GM18951 (cell line): ENCODE measurements around the gene DNASE1L2.
"Not testable (repeated sequence)": the region's sequence is repeated elsewhere in the genome, so short reads cannot be mapped to it uniquely, and the experiment has no call there.

Source experiments
- POLR2A ChIP-seq: IDR thresholded peaks from 4 replicates; pipeline ENCODE4 v1.6.1; 2011; ENCODE audit warnings: mild to moderate bottlenecking; ENCODE audit not compliant: insufficient read length, insufficient read depth; ENCODE audit errors: extremely low read depth
- in situ Hi-C: fragments of 300-500 bp; cut with MboI; formaldehyde crosslinking; loops from one replicate; pipeline ENCODE4 v1.12.0; 2022; ENCODE audit warnings: low sequenced_read_pairs, mixed read lengths, inconsistent platforms; ENCODE audit not compliant: unreplicated experiment

Gene DNASE1L2

DNA sequence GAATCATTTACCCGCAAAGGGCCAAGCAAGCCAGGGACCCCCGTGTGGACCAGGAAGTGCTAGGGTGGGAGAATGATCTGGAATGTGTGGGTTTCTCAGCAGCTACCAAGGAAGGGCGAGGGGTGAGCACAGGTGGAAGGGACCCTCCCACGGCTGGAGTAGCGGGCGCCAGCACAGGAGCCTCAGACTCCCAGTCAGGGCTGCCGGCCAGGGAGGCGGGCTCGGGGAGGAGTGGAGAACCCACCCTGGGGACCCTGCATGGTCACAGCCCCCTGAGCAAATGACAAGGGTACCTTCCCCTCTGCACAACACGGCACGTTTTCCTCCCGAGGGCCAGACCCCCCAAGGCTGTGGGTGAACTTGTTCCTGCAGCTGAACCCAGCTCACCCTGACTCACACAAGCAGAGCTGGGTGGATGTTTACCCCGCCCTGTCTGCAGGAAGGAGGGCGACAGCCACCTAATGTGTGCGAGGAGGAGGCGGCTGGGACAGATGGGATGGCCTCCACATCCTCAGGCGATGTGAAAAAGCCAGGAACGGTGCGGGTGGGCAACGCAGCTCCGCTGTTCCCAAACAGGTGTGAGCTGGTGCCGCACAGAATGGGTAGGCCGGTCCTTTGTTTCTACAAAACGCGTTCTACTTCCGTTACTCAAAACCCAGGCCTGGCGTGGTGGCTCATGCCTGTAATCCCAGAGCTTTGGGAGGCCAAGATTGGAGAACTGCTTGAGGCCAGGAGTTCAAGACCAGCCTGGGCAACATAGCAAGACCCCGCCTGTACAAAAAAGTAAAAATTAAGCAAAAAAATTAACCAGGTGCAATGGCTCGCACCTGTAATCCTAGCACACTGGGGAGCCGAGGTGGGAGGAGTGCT, 8.9 kb downstream of the DNASE1L2 start:
- in situ Hi-C loops = no loop called here
- no peak for TF ChIP-seq POLR2A

DNA sequence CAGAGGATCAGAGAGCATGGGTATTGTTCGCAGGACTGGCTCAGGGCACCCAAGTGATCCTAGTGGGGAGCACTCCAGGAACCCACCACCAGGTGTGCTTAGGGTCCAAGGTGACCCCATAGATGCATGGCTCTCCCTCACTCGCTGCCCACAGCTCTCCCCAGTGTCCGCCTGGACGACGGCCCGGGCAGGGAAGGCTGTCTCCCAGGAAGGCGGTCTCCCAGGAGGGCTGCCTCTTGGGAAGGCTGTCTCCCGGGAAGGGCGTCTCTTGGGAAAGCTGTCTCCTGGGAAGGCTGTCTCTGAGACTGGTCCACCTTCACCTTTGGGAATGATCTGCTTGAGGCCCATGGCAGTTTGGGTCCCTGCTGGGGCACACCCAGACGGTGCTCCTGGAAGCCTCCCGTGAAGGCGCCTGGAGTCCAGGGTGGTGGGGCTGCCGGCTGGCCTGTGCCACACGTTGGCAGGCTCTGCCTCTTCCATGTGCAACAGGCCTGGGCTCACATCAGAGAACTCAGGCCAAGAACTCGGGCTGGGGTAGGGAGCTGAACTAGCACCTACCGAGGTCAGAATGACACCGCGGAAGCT, 10.1 kb downstream of the DNASE1L2 start:
- in situ Hi-C loops = no loop called here
- no peak for TF ChIP-seq POLR2A

DNA sequence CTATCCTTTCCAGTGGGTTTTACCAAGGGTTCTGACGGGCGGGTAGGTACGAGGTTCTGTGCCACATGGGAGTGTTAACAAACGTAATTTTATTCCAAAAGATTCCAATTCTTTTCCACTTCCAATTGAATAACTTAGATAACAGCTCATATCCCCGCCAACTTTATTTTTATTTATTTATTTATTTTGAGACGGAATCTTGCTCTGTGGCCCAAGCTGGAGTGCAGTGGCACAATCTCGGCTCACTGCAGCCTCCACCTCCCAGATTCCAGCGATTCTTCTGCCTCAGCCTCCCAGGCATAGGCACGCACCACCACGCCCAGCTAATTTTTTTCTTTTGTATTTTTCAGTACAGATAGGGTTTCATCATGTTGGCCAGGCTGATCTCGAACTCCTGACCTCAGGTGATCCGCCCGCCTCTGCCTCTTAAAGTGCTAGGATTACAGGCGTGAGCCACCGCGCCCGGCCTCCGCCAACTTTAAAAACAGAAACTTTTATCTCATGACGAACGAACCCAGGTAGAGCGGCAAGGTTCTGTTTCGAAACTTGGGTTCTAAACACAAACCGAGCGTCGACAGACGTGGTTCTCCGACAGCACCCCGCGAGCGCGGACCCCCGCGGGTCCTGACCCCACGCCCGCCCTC, 14.5 kb downstream of the DNASE1L2 start:
- in situ Hi-C loops = no loop called here
- TF ChIP-seq POLR2A = no peak

DNA sequence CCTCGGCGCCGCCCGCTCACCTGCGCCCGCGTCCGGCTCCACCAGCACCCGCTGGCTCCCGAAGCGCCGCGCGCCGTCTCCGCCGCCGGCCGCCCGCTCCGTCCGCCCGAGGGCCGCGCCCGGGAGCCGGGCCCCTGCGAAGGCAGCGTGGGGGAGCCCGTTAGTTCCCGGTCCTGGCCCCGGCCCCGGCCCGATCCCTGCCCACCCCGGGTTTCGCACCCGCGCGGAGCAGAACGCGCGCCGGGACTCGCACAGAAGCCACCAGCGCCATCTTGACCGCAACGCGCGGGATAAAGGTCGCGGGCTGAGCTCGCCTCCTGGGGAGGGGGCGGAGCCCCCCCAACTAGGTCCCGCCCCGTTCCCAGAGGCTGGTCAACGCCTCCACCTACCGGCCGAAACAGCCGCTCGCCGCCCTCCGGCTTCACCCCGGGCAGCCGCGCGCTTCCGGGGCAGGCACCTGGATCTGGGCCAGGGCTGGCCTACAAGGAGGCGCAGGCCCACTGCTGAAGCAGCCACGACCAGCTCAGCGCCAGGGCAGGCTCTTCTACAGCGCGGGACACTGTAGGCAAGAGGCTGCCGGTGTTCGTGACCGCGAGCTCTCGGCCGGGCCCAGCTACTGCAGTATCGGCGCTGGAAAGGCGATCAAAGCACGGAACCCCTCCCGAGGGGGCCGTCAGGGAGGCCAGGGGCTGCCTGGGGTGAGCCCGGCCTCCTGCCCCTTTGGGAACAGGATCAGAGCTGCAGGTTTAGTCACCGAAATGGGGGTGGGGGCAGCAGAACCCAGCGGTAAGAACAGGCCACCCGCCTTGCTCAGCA, 15.3 kb downstream of the DNASE1L2 start, which contains the start of gene ECI1:
ECI1 (minus strand) TSS at position 292 of the 816 bp plus-strand sequence; CDS start at position 271, 21 bp downstream.
- in situ Hi-C loops = no loop called here
- TF ChIP-seq POLR2A = peak; percentile 94

DNA sequence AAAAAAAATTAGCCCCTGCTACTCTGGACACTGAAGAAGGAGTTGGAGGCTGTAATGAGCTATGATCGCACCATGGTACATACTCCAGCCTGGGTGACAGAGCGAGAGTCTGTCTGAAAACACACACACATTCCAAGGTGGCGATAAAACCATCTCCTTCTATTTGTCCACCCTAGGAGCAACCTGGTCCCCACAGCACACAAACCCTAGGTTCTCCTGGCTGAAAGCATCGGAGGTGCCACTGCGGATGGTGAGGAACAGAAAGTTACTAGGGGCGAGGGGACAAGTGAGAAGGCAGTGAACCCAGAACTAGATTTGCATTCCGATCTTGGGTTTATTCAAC, 16.5 kb downstream of the DNASE1L2 start:
- in situ Hi-C loops = no loop called here
- no peak for TF ChIP-seq POLR2A

DNA sequence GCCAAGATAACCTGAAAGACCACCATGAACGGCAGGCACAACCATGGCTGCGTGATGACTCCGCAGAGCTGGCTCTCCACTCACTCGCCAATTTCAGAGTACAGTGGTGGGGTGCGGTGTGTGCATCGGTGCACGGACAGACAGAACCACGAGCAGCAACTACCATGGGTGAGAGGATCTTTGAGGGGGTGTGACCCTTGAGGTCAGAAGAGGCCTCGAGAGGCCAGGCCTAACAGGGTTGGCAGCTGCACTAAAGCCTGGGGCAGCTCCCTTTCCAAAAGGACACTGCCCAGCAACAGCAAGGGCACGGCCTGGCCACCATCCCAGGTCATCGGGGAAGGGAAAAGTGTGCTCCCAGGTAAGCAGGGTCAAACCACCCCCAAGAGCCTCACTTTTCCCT, 17.0 kb downstream of the DNASE1L2 start:
- in situ Hi-C loops = no loop called here
- TF ChIP-seq POLR2A = no peak

DNA sequence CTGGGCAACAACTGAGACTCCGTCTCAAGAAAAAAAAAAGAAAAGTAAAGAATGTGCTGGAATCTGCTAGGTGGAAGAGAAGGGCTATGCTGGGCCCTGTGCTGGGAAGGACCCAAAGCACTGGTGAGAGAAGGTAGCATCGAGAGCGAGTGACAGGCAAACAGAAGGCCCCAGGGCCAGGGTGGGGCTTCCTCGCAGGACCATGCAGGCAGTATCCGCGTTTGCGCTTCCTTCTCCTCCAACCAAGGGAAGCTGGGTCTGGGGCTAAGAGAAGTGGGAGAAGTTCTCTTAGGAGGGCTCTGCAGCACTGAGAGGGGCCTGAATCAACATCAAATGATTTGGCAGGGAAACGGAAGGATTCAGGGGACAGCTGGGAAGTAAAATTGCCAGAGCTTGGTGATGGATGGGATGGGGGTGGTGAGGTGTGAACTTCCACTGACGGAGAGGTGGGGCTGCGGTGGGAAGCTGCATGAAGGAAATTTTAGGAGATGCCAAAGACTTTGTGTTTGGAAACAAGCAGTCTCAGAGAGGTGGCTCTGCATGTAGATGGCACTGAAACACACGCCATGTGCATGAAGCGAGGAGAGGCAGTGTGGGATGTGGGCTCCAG, 20.4 kb downstream of the DNASE1L2 start:
- no peak for TF ChIP-seq POLR2A
- in situ Hi-C loops = no loop called here

DNA sequence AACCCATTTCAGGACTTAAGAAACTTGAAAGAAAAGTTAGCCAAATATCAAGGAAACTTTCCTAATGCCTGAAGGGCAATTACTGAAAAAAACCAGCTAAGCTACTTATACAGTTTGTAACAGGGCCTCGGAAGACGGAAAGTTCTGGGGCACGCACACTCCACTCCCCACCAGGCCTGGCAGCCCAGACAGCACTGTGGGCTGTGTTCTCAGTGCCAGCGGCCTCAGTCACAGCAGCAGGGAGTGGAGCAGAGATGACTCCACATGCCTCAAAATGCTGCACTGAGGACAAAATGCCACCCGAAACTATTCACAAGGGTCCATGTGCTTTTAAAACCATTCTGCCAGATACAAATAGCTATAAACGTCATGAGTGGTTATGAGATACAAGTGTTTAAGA, 21.5 kb downstream of the DNASE1L2 start:
- peak; percentile 16 for TF ChIP-seq POLR2A
- in situ Hi-C loops = no loop called here

DNA sequence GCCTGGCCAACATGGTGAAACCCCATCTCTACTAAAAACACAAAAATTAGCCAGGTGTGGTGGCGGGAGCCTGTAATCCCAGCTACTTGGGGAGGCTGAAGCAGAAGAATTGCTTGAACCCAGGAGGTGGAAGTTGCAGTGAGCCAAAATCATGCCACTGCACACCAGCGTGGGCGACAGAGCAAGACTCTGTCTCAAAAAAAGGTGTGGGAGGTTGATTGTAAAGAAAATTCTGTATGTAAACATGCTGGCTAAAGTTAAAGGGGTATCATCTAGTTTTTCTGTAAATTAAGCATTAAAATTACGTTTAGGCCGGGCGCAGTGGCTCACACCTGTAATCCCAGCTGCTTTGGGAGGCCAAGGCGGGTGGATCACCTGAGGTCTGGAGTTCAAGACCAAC, 22.3 kb downstream of the DNASE1L2 start:
- in situ Hi-C loops = not testable (repeated sequence)

DNA sequence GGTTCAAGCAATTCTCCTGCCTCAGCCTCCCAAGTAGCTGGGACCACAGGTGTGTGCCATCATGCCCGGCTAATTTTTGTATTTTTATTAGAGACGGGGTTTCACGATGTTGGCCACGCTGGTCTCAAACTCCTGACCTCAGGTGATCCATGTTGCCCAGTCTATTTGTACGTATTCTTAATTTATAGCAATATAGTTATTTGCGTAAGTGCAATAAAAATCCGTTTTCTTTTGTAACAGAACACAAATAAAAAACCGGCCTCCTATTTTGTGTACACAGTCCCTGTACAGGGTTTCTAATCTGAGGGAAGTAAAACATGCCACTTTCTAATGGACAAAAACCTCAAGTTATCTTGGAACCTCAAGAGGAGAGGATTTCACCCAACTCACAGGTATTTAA, 24.0 kb downstream of the DNASE1L2 start:
- in situ Hi-C loops = no loop called here
- no peak for TF ChIP-seq POLR2A

DNA sequence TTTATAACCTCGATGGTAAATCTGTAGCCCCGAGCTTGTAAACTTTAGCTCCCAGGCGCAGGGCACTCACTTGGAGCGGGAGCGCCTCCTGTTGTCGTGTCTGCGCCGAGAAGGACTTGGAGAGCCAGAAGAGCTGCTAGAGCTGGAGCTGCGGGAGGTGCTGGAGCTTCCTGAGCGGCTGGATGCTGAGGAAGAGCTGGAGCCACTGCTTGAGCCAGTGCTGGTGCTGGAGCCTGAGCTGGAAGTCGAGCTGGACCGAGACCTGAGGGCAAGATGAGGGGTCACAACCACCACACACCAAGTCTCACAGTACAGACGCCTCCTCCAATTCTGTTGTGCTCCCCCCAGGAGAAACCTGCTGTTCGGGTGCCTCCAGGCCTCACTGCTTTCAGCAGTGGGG, 26.8 kb downstream of the DNASE1L2 start:
- in situ Hi-C loops = not testable (repeated sequence)

DNA sequence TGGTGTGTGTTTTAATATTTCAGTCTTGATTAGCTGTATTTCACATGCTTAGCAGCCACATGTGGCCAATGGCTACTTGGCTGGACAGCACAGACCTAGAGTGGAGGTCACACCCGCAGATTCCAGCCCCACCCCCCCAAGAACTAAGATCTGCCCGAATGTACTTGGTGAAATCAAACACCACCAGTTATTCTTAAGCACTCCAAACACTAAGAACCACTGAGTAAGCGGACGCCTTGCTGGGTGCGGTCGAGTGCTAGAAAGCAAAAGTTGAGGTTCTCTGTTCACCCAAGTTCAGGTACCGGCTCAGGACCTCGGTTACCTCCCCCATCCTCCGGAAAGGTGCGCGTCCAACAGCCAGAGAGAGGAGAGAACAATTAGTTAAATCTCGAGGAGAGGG, 30.6 kb downstream of the DNASE1L2 start:
- in situ Hi-C loops = not testable (repeated sequence)

DNA sequence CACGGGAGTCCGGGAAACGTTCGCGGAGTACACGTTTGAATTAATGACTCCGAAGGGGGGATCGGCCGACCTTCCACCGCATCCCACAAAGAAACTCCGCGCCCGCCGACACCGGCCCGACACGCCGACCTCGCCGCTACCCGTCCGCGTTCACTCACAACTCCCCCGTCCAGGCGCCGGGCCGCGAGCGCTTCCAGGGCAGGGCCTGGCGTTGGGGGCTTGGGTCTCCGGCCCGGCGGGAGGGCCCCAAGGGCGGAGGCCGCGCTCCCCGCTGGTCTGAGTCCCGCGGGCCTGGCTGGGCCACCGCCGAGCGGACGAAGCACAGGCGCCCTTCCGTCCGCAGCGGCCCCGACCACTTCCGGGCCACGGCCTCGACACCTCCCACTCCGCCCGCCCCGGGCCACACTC, 31.3 kb downstream of the DNASE1L2 start:
- in situ Hi-C loops = not testable (repeated sequence)
